ENCODE measurements around the gene LZTS3.

GRCh38 chr20:3130051-3130600 is 43.2 kb downstream of the LZTS3 start:
- TF ChIP-seq TAF7 (optimal IDR thresholded peaks at IDR 0.05; ENCODE audit: borderline replicate concordance, low read depth, low read length): no peak
- TF ChIP-seq USF2 (IDR thresholded peaks at IDR 0.05; ENCODE audit: low read length): no peak
- TF ChIP-seq MAX (IDR thresholded peaks at IDR 0.05): no peak

Measured in H1 (cell line).